ENCODE results near the gene IRF5.
"Not testable (repeated sequence)": the region's sequence is repeated elsewhere in the genome, so short reads cannot be mapped to it uniquely, and the experiment has no call there.

IRF5 gene

DNA sequence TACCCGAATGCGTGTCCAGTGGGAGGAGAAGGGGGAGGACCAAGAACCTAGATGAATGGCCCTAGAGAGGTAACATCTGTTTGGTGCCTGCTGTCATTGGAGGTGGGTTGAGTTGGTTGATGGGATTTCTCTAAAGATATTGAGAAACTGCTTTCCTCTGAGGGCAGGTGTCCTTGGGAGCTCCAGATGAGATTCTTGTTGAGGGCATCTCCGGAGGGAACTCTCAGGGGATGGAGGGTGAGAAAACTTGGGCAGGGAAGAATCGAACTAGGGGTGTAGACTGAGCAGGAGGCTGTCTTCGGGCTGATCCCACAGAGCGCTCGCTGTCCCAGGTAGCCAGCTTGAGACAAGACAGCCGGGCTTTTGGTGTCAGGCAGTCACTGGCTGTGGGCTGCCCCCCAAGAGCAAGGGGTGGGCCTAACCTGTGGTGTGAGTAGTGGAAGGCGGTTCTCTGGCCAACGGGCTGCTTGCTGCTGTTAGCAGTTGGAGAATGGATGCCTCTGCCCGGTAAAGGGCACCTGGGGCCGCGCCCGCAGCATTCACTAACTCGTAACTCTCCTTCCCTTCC is 3.7 kb downstream of the IRF5 start:
- no peaks in the 10 kb centered on the region for H3K4me1 ChIP-seq (ENCODE audit: control insufficient read depth, insufficient read depth, low read length, poor library complexity, severe bottlenecking)
- 71 to 77% methylated on average over 8 to 10 of the region's 15 CpGs for WGBS, 2 experiments (ENCODE audit: insufficient coverage in 2 of 2)
- H3K27ac ChIP-seq (ENCODE audit: low read depth, low read length, severe bottlenecking): no peak overlapping the region
- no peak overlapping the region for H3K4me3 ChIP-seq (ENCODE audit: extremely low read depth, insufficient read depth, low read length, poor library complexity, severe bottlenecking)
- H3K9me3 ChIP-seq (ENCODE audit: control insufficient read depth, low read length): no peaks in the 10 kb centered on the region
- H3K36me3 ChIP-seq (ENCODE audit: control insufficient read depth, insufficient read depth, low read length): no peaks in the 10 kb centered on the region

DNA sequence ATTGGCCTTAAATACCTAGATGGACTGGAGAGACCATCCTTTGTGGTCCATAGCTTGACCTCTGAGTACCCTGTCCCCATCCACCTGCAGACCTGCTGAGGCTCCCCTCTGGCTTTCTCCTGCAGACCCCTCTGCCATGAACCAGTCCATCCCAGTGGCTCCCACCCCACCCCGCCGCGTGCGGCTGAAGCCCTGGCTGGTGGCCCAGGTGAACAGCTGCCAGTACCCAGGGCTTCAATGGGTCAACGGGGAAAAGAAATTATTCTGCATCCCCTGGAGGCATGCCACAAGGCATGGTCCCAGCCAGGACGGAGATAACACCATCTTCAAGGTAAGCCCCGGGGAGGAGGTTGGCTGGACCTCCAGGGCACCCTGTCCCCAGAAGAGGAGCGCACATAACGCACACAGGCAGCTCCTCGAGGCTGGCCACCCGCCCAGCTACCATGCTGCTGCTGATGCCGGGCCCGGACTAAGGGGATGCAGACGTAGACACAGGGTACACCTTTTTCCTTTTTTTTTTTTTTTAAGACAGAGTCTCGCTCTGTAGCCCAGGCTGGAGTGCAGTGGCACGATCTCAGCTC is 4.3 kb downstream of the IRF5 start:
- Histone ChIP-seq H3K4me3 (ENCODE audit: extremely low read depth, insufficient read depth, low read length, poor library complexity, severe bottlenecking) (no peak overlapping the region), H3K4me1 (ENCODE audit: control insufficient read depth, insufficient read depth, low read length, poor library complexity, severe bottlenecking) (no peaks in the 10 kb centered on the region), H3K9me3 (ENCODE audit: control insufficient read depth, low read length) (no peaks in the 10 kb centered on the region), H3K36me3 (ENCODE audit: control insufficient read depth, insufficient read depth, low read length) (no peaks in the 10 kb centered on the region), H3K27ac (ENCODE audit: low read depth, low read length, severe bottlenecking) (no peak overlapping the region)
- WGBS, 2 experiments (ENCODE audit: insufficient coverage in 2 of 2): 91 to 98% methylated on average over 11 to 14 of the region's 16 CpGs

DNA sequence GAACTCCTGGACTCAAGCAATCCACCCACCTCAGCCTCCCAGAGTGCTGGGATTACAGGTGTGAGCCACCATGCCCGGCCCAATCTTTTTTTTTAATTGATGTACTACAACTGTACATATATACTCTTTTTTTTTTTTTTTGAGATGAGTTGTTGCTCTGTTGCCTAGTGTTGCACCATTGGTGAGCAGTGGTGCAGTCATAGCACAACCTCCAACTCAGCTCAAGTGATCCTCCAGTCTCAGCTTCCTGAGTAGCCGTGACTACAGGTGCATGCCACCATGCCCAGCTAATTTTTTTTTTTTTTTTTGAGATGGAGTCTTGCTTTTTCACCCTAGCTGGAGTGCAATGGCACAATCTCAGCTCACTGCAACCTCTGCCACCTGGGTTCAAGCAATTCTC is 5.5 kb downstream of the IRF5 start:
- H3K9me3 ChIP-seq (ENCODE audit: control insufficient read depth, low read length); H3K27ac ChIP-seq (ENCODE audit: low read depth, low read length, severe bottlenecking); H3K36me3 ChIP-seq (ENCODE audit: control insufficient read depth, insufficient read depth, low read length); H3K4me3 ChIP-seq (ENCODE audit: extremely low read depth, insufficient read depth, low read length, poor library complexity, severe bottlenecking); H3K4me1 ChIP-seq (ENCODE audit: control insufficient read depth, insufficient read depth, low read length, poor library complexity, severe bottlenecking): not testable (repeated sequence)
- 100% methylated on average over 1 of the region's 2 CpGs; no CpG with 5 or more reads in 1 of the 2 experiments for WGBS, 2 experiments (ENCODE audit: insufficient coverage in 2 of 2)

DNA sequence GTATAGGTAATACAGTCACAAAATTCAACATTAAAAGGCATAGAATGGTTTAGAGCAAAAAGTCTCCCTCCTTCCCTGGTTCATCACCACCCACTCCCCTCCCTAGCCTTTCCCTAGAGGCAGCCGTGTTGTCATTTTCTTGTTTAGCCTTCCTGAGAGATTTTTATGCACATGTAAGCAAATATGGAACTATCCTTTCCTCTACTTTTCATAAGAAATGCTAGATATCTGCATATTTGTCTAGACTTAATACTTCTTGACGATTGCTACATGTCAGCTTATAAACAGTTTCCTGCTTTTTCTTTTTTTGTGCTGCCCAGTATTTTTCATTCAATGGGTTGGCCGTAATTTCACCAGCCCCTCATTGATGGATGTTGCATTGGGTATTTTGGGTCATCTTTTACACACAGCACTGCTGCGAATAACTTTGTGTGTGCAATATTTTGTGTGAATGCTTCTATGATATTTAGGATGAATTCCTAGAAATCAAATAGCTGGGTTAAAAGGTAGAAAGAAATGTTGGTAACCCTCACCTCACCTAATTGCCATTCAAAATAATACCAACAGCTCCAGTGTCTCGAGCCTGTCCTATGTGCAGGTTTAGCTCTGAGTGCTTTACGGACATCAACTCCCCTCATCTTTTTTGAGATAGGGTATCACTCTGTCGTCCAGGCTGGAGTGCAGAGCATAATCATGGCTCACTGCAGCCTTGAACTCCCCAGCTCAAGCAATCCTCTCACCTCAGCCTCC is 6.9 kb downstream of the IRF5 start:
- Histone ChIP-seq H3K36me3 (ENCODE audit: control insufficient read depth, insufficient read depth, low read length) (peaks cover under 1% of the 10 kb centered on the region), H3K4me3 (ENCODE audit: extremely low read depth, insufficient read depth, low read length, poor library complexity, severe bottlenecking) (no peak overlapping the region), H3K4me1 (ENCODE audit: control insufficient read depth, insufficient read depth, low read length, poor library complexity, severe bottlenecking) (no peaks in the 10 kb centered on the region), H3K9me3 (ENCODE audit: control insufficient read depth, low read length) (no peaks in the 10 kb centered on the region), H3K27ac (ENCODE audit: low read depth, low read length, severe bottlenecking) (no peak overlapping the region)
- WGBS, 2 experiments (ENCODE audit: insufficient coverage in 2 of 2): 92 to 96% methylated on average over 2 to 3 of the region's 7 CpGs

DNA sequence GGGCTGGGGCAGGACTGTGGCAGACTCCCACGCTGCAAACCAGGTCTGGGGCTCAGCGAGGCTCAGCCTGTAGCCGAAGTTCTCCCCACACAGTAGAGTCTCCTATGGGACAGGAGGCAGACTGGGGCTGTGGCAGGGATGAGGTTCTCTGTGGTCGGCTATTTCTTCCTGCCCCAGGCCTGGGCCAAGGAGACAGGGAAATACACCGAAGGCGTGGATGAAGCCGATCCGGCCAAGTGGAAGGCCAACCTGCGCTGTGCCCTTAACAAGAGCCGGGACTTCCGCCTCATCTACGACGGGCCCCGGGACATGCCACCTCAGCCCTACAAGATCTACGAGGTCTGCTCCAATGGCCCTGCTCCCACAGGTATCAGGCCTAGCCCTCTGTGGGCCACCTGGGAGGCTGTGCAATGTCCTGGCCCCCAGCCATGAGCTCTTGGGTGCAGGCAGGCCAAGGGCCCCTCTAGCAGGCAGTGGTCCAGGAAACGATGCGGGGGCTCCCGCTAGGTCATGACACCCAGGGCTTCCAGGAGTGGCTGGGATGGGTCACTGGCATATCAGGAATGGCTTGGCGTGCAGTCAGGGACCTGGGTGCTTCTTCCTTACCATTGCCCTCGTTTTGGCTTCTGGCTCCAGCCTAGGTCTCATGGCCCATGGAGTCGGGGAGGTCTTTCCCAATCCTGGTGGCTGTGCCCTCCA is 8.1 kb downstream of the IRF5 start:
- Histone ChIP-seq H3K4me1 (ENCODE audit: control insufficient read depth, insufficient read depth, low read length, poor library complexity, severe bottlenecking) (no peaks in the 10 kb centered on the region), H3K36me3 (ENCODE audit: control insufficient read depth, insufficient read depth, low read length) (peaks cover 4% of the 10 kb centered on the region), H3K27ac (ENCODE audit: low read depth, low read length, severe bottlenecking) (no peak overlapping the region), H3K4me3 (ENCODE audit: extremely low read depth, insufficient read depth, low read length, poor library complexity, severe bottlenecking) (no peak overlapping the region), H3K9me3 (ENCODE audit: control insufficient read depth, low read length) (no peaks in the 10 kb centered on the region)
- WGBS, 2 experiments (ENCODE audit: insufficient coverage in 2 of 2): 93 to 97% methylated on average over 20 to 21 of the region's 21 CpGs

DNA sequence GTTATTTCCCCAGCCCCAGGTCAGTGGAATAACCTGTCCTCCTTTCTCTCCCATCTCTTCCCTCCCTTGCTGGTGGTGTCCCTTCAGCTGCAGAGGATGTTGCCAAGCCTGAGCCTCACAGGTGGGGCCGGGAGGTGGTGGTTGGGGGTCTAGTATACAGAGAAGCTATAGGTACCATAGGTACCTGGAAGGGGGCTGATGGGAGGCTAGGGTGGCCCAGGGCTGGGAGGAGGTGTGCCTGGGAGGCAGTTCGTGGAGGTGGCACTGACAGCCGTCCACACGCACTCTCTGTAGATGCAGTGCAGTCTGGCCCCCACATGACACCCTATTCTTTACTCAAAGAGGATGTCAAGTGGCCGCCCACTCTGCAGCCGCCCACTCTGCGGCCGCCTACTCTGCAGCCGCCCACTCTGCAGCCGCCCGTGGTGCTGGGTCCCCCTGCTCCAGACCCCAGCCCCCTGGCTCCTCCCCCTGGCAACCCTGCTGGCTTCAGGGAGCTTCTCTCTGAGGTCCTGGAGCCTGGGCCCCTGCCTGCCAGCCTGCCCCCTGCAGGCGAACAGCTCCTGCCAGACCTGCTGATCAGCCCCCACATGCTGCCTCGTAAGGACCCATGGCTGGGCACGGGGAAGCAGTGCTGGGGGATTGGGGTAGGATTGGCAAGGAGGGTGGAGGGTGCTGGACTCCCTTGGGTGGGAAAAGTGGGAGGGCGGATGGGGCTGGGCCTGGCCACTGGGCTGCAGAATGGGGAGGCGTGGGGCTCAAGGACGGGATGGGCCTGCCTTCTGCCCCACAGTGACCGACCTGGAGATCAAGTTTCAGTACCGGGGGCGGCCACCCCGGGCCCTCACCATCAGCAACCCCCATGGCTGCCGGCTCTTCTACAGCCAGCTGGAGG is 9.5 kb downstream of the IRF5 start:
- WGBS, 2 experiments (ENCODE audit: insufficient coverage in 2 of 2): 87 to 89% methylated on average over 15 to 18 of the region's 22 CpGs
- no peaks in the 10 kb centered on the region for H3K4me1 ChIP-seq (ENCODE audit: control insufficient read depth, insufficient read depth, low read length, poor library complexity, severe bottlenecking)

DNA sequence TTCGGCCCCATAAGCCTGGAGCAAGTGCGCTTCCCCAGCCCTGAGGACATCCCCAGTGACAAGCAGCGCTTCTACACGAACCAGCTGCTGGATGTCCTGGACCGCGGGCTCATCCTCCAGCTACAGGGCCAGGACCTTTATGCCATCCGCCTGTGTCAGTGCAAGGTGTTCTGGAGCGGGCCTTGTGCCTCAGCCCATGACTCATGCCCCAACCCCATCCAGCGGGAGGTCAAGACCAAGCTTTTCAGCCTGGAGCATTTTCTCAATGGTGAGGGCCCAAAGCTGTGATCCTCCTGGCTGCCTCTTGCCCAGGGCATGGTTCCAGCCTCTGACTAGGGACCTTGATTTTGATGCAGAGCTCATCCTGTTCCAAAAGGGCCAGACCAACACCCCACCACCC is 10.1 kb downstream of the IRF5 start:
- H3K4me3 ChIP-seq (ENCODE audit: extremely low read depth, insufficient read depth, low read length, poor library complexity, severe bottlenecking): no peak overlapping the region
- H3K36me3 ChIP-seq (ENCODE audit: control insufficient read depth, insufficient read depth, low read length): peaks cover 17% of the 10 kb centered on the region
- 94 to 97% methylated on average over 9 of the region's 9 CpGs for WGBS, 2 experiments (ENCODE audit: insufficient coverage in 2 of 2)
- H3K27ac ChIP-seq (ENCODE audit: low read depth, low read length, severe bottlenecking): no peak overlapping the region
- no peaks in the 10 kb centered on the region for H3K4me1 ChIP-seq (ENCODE audit: control insufficient read depth, insufficient read depth, low read length, poor library complexity, severe bottlenecking)
- H3K9me3 ChIP-seq (ENCODE audit: control insufficient read depth, low read length): no peaks in the 10 kb centered on the region

More for the DNA sequence above, 9.5 kb downstream of the IRF5 start:
- peaks cover 10% of the 10 kb centered on the region for H3K36me3 ChIP-seq (ENCODE audit: control insufficient read depth, insufficient read depth, low read length)
- H3K4me3 ChIP-seq (ENCODE audit: extremely low read depth, insufficient read depth, low read length, poor library complexity, severe bottlenecking): no peak overlapping the region
- H3K9me3 ChIP-seq (ENCODE audit: control insufficient read depth, low read length): no peaks in the 10 kb centered on the region
- no peak overlapping the region for H3K27ac ChIP-seq (ENCODE audit: low read depth, low read length, severe bottlenecking)

DNA sequence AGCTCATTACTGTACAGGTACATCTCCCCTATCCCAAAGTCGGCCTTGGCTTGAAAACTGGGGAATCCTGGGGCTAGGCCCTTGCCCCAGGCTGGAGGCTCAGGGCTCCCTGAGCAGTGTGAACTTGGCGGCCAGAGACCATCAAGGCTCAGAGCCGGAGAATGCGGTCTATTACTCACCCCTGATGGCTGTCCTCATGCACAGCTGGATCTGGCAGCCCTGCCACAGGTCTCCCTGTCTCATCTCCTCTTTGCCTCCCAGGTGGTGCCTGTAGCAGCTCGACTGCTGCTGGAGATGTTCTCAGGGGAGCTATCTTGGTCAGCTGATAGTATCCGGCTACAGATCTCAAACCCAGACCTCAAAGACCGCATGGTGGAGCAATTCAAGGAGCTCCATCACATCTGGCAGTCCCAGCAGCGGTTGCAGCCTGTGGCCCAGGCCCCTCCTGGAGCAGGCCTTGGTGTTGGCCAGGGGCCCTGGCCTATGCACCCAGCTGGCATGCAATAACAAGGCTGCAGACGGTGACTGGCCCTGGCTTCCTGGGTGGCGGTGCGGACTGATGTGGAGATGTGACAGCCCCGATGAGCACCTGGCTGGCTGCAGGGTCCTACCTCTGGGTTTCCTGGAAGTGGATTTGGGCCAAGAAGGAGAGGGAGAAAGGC is 10.7 kb downstream of the IRF5 start:
- H3K4me3 ChIP-seq (ENCODE audit: extremely low read depth, insufficient read depth, low read length, poor library complexity, severe bottlenecking): no peak overlapping the region
- H3K36me3 ChIP-seq (ENCODE audit: control insufficient read depth, insufficient read depth, low read length): peaks cover 23% of the 10 kb centered on the region
- H3K4me1 ChIP-seq (ENCODE audit: control insufficient read depth, insufficient read depth, low read length, poor library complexity, severe bottlenecking): no peaks in the 10 kb centered on the region
- 94 to 97% methylated on average over 9 to 12 of the region's 12 CpGs for WGBS, 2 experiments (ENCODE audit: insufficient coverage in 2 of 2)
- no peaks in the 10 kb centered on the region for H3K9me3 ChIP-seq (ENCODE audit: control insufficient read depth, low read length)
- H3K27ac ChIP-seq (ENCODE audit: low read depth, low read length, severe bottlenecking): no peak overlapping the region

DNA sequence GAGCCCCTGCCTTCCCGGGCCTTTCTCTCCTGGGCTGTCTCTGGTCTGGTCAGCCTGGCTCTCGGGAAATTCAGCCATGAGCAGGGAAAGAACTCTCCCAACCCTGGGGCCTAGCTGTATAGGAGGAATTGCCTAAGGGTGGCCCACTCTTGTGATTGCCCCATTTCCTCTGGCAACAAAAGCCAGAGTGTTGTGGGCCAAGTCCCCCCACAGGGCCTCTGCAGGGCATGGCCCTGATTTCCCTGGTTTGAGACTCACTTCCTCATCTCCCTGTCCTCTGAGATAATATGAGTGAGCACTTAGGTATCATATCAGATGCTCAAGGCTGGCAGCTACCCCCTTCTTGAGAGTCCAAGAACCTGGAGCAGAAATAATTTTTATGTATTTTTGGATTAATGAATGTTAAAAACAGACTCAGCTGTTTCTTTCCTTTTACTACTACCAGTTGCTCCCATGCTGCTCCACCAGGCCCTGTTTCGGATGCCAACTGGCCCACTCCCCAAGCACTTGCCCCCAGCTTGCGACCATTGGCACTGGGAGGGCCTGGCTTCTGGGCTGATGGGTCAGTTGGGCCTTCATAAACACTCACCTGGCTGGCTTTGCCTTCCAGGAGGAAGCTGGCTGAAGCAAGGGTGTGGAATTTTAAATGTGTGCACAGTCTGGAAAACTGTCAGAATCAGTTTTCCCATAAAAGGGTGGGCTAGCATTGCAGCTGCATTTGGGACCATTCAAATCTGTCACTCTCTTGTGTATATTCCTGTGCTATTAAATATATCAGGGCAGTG is 11.4 kb downstream of the IRF5 start:
- Histone ChIP-seq H3K4me3 (ENCODE audit: extremely low read depth, insufficient read depth, low read length, poor library complexity, severe bottlenecking) (no peak overlapping the region), H3K9me3 (ENCODE audit: control insufficient read depth, low read length) (no peaks in the 10 kb centered on the region), H3K4me1 (ENCODE audit: control insufficient read depth, insufficient read depth, low read length, poor library complexity, severe bottlenecking) (no peaks in the 10 kb centered on the region), H3K27ac (ENCODE audit: low read depth, low read length, severe bottlenecking) (no peak overlapping the region), H3K36me3 (ENCODE audit: control insufficient read depth, insufficient read depth, low read length) (peaks cover 30% of the 10 kb centered on the region)
- 80 to 100% methylated on average over 1 of the region's 4 CpGs for WGBS, 2 experiments (ENCODE audit: insufficient coverage in 2 of 2)
